ENCODE results near the gene WRAP53.

The WRAP53 gene

GRCh38 chr17:7704601-7705268 lies 16.5 kb downstream of the WRAP53 start, which contains the start of gene EFNB3:
EFNB3 (plus strand) TSS chr17:7705202; CDS start chr17:7705599, 397 bp downstream.
- Histone ChIP-seq H3K9ac (ENCODE audit: low read length) (peak within 1 kb of the TSS; percentile 65), H3K4me3 (ENCODE audit: low read length) (peak within 1 kb of the TSS; percentile 62), H3K9me3 (ENCODE audit: control insufficient read depth, low read depth, low read length) (no peaks in the 10 kb centered on the region), H3K27ac (ENCODE audit: low read length) (peak within 1 kb of the TSS; percentile 29), H3K4me1 (ENCODE audit: control insufficient read depth, low read depth, low read length) (peaks cover 24% of the 10 kb centered on the region), H3K27me3 (ENCODE audit: control insufficient read depth, insufficient read depth, low read length) (peaks cover 23% of the 10 kb centered on the region), H3K36me3 (ENCODE audit: control insufficient read depth, low read depth, low read length) (peaks cover 8% of the 10 kb centered on the region)

GRCh38 chr17:7705269-7706255 lies 17.3 kb downstream of the WRAP53 start:
- H3K27me3 ChIP-seq (ENCODE audit: control insufficient read depth, insufficient read depth, low read length), result peaks cover 23% of the 10 kb centered on the region
- peak overlapping the region; percentile 45 for H3K9ac ChIP-seq (ENCODE audit: low read length)
- no peaks in the 10 kb centered on the region for H3K9me3 ChIP-seq (ENCODE audit: control insufficient read depth, low read depth, low read length)
- H3K27ac ChIP-seq (ENCODE audit: low read length), result no peak overlapping the region
- peaks cover 24% of the 10 kb centered on the region for H3K4me1 ChIP-seq (ENCODE audit: control insufficient read depth, low read depth, low read length)
- peaks cover 8% of the 10 kb centered on the region for H3K36me3 ChIP-seq (ENCODE audit: control insufficient read depth, low read depth, low read length)
- peak overlapping the region; percentile 62 for H3K4me3 ChIP-seq (ENCODE audit: low read length)

DNA sequence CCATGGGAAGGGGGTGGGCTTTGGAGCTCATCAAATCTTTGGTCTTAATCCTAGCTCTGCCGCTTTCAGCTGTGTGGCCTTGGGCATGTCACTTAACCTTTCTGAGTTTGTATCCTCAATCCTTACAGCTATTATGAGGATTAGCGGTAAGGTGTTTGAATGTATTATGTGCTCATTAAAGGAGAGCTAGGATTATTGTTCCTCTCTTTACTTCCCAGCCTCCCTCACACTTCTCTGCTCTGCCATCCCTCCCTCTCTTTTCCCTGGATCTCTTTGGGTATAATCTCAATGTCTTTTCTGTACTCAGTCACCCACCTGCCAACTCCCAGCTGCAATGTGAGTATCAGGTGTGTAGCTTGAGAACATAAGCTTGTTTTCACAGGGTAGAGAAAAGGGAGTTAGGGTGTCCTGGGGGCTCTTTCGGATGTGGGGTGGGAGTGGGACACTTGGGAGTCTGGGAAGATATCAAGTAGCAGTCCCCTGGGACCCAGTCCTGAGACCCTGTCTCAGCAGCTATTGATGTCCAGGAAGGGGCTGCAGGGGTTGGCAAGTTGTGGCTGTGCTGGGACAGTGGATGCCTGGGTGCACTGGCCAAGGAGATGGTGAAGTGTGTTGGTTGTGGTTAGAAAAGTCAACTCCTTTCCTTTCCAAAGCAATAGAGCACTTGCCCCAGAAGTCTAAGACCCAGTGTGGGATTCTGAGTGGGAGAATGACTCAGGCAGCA lies 18.5 kb downstream of the WRAP53 start:
- H3K27me3 ChIP-seq (ENCODE audit: control insufficient read depth, insufficient read depth, low read length), result peaks cover 27% of the 10 kb centered on the region
- H3K4me3 ChIP-seq (ENCODE audit: low read length), result peak overlapping the region; percentile 62
- peaks cover 31% of the 10 kb centered on the region for H3K4me1 ChIP-seq (ENCODE audit: control insufficient read depth, low read depth, low read length)
- no peak overlapping the region for H3K9ac ChIP-seq (ENCODE audit: low read length)
- peaks cover 3% of the 10 kb centered on the region for H3K36me3 ChIP-seq (ENCODE audit: control insufficient read depth, low read depth, low read length)
- no peak overlapping the region for H3K27ac ChIP-seq (ENCODE audit: low read length)
- no peaks in the 10 kb centered on the region for H3K9me3 ChIP-seq (ENCODE audit: control insufficient read depth, low read depth, low read length)

DNA sequence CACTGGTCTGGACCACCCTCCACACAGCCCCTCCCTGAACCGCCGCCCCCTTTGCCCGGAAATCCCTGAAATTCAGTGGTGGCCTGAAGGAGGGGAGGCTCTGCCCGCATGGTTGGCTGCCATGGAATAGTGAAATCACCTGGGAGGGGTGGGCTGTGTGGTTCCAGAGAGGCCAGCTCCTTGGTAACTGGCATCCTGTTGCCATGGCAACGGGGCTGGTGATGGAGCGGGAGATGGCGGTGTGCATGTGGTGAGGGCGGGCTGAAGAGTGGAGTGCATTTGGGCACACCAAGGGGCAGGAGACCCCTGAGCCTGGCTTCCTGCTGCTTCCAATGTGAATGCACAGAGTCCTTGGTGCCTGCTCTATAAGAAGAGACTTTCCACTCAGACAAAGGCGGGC lies 19.2 kb downstream of the WRAP53 start:
- H3K4me1 ChIP-seq (ENCODE audit: control insufficient read depth, low read depth, low read length), result peaks cover 38% of the 10 kb centered on the region
- H3K9ac ChIP-seq (ENCODE audit: low read length), result no peak overlapping the region
- H3K4me3 ChIP-seq (ENCODE audit: low read length), result no peak overlapping the region
- H3K27me3 ChIP-seq (ENCODE audit: control insufficient read depth, insufficient read depth, low read length), result peaks cover 30% of the 10 kb centered on the region
- no peak overlapping the region for H3K27ac ChIP-seq (ENCODE audit: low read length)
- H3K36me3 ChIP-seq (ENCODE audit: control insufficient read depth, low read depth, low read length), result no peaks in the 10 kb centered on the region
- H3K9me3 ChIP-seq (ENCODE audit: control insufficient read depth, low read depth, low read length), result no peaks in the 10 kb centered on the region

DNA sequence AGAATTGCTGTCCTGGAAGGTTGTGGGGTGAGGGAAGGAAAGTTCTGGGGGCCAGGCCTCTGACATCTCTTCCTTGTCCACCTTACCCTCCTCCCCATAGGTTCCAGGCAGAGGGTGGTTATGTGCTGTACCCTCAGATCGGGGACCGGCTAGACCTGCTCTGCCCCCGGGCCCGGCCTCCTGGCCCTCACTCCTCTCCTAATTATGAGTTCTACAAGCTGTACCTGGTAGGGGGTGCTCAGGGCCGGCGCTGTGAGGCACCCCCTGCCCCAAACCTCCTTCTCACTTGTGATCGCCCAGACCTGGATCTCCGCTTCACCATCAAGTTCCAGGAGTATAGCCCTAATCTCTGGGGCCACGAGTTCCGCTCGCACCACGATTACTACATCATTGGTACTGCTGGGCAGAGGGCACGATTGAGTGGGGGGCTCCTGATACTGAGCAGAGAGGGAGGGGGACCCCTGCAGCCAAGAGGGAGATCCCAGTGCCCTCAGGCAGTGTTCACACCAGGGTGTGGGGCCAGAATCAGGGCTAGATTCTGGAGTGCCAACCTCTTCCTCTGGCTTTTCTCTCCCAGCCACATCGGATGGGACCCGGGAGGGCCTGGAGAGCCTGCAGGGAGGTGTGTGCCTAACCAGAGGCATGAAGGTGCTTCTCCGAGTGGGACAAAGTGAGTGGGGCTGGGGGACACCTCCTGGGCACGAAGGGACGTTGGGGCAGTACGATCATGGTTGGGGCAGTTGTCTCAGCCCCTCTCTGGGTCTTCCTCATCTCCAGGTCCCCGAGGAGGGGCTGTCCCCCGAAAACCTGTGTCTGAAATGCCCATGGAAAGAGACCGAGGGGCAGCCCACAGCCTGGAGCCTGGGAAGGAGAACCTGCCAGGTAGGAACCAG lies 19.8 kb downstream of the WRAP53 start:
- peaks cover 30% of the 10 kb centered on the region for H3K27me3 ChIP-seq (ENCODE audit: control insufficient read depth, insufficient read depth, low read length)
- no peak overlapping the region for H3K4me3 ChIP-seq (ENCODE audit: low read length)
- peaks cover 39% of the 10 kb centered on the region for H3K4me1 ChIP-seq (ENCODE audit: control insufficient read depth, low read depth, low read length)
- no peaks in the 10 kb centered on the region for H3K9me3 ChIP-seq (ENCODE audit: control insufficient read depth, low read depth, low read length)
- H3K27ac ChIP-seq (ENCODE audit: low read length), result no peak overlapping the region
- H3K9ac ChIP-seq (ENCODE audit: low read length), result no peak overlapping the region
- H3K36me3 ChIP-seq (ENCODE audit: control insufficient read depth, low read depth, low read length), result no peaks in the 10 kb centered on the region

DNA sequence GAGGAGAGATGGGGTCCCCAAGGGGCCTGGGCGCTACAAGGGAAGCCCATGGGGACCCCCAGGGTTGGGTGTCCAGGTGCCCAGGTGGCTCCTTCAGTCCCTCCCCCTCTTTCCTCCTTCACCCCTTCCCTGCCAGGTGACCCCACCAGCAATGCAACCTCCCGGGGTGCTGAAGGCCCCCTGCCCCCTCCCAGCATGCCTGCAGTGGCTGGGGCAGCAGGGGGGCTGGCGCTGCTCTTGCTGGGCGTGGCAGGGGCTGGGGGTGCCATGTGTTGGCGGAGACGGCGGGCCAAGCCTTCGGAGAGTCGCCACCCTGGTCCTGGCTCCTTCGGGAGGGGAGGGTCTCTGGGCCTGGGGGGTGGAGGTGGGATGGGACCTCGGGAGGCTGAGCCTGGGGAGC lies 20.8 kb downstream of the WRAP53 start:
- H3K36me3 ChIP-seq (ENCODE audit: control insufficient read depth, low read depth, low read length), result no peaks in the 10 kb centered on the region
- H3K4me3 ChIP-seq (ENCODE audit: low read length), result no peak overlapping the region
- peaks cover 32% of the 10 kb centered on the region for H3K4me1 ChIP-seq (ENCODE audit: control insufficient read depth, low read depth, low read length)
- H3K27me3 ChIP-seq (ENCODE audit: control insufficient read depth, insufficient read depth, low read length), result peaks cover 25% of the 10 kb centered on the region
- no peaks in the 10 kb centered on the region for H3K9me3 ChIP-seq (ENCODE audit: control insufficient read depth, low read depth, low read length)
- no peak overlapping the region for H3K27ac ChIP-seq (ENCODE audit: low read length)
- H3K9ac ChIP-seq (ENCODE audit: low read length), result no peak overlapping the region

- no peak overlapping the region for H3K9ac ChIP-seq (ENCODE audit: low read length)
- no peaks in the 10 kb centered on the region for H3K9me3 ChIP-seq (ENCODE audit: control insufficient read depth, low read depth, low read length)
- H3K4me1 ChIP-seq (ENCODE audit: control insufficient read depth, low read depth, low read length), result peaks cover 25% of the 10 kb centered on the region
- H3K27ac ChIP-seq (ENCODE audit: low read length), result no peak overlapping the region
- H3K36me3 ChIP-seq (ENCODE audit: control insufficient read depth, low read depth, low read length), result no peaks in the 10 kb centered on the region
- H3K4me3 ChIP-seq (ENCODE audit: low read length), result no peak overlapping the region
- H3K27me3 ChIP-seq (ENCODE audit: control insufficient read depth, insufficient read depth, low read length), result peaks cover 20% of the 10 kb centered on the region
Measured at GRCh38 chr17:7710301-7710700, 22.0 kb downstream of the WRAP53 start.

GRCh38 chr17:7711051-7711755 lies 22.9 kb downstream of the WRAP53 start:
- Histone ChIP-seq H3K27me3 (ENCODE audit: control insufficient read depth, insufficient read depth, low read length) (peaks cover 13% of the 10 kb centered on the region), H3K27ac (ENCODE audit: low read length) (no peak overlapping the region), H3K36me3 (ENCODE audit: control insufficient read depth, low read depth, low read length) (no peaks in the 10 kb centered on the region), H3K4me3 (ENCODE audit: low read length) (no peak overlapping the region), H3K4me1 (ENCODE audit: control insufficient read depth, low read depth, low read length) (peaks cover 24% of the 10 kb centered on the region), H3K9me3 (ENCODE audit: control insufficient read depth, low read depth, low read length) (no peaks in the 10 kb centered on the region), H3K9ac (ENCODE audit: low read length) (no peak overlapping the region)

- H3K27ac ChIP-seq (ENCODE audit: low read length), result no peak overlapping the region
- no peaks in the 10 kb centered on the region for H3K9me3 ChIP-seq (ENCODE audit: control insufficient read depth, low read depth, low read length)
- H3K4me1 ChIP-seq (ENCODE audit: control insufficient read depth, low read depth, low read length), result peaks cover 26% of the 10 kb centered on the region
- no peak overlapping the region for H3K4me3 ChIP-seq (ENCODE audit: low read length)
- H3K36me3 ChIP-seq (ENCODE audit: control insufficient read depth, low read depth, low read length), result no peaks in the 10 kb centered on the region
- peaks cover 7% of the 10 kb centered on the region for H3K27me3 ChIP-seq (ENCODE audit: control insufficient read depth, insufficient read depth, low read length)
- H3K9ac ChIP-seq (ENCODE audit: low read length), result no peak overlapping the region
Measured at GRCh38 chr17:7712111-7712771, 24.0 kb downstream of the WRAP53 start.

- no peak overlapping the region for H3K4me3 ChIP-seq (ENCODE audit: low read length)
- no peak overlapping the region for H3K27ac ChIP-seq (ENCODE audit: low read length)
- H3K36me3 ChIP-seq (ENCODE audit: control insufficient read depth, low read depth, low read length), result no peaks in the 10 kb centered on the region
- no peaks in the 10 kb centered on the region for H3K9me3 ChIP-seq (ENCODE audit: control insufficient read depth, low read depth, low read length)
- peaks cover 32% of the 10 kb centered on the region for H3K4me1 ChIP-seq (ENCODE audit: control insufficient read depth, low read depth, low read length)
- no peak overlapping the region for H3K9ac ChIP-seq (ENCODE audit: low read length)
- H3K27me3 ChIP-seq (ENCODE audit: control insufficient read depth, insufficient read depth, low read length), result peaks cover 18% of the 10 kb centered on the region
Measured at GRCh38 chr17:7713782-7714181, 25.5 kb downstream of the WRAP53 start.

Data from iPS-18a (cell line).